Measurements from ENCODE around the gene AFTPH. TPM values are rescaled to one million over a fixed set of nuclear protein-coding genes. Genes with fewer than 3 reads are reported as not detected.

Gene AFTPH
- total RNA-seq, 6 experiments from 2014 or later = 14.9 to 24.4 (median 19.8) TPM

- ATAC-seq (no peak), DNase-seq (no peak)
- TF ChIP-seq CTCF (IDR thresholded peaks at IDR 0.05) = no peak
- no peak for TF ChIP-seq POLR2A (IDR thresholded peaks at IDR 0.05)
- intact Hi-C loops (cut with DNase I) = no loop called here
- Histone ChIP-seq H3K36me3 (peaks cover 0 to 4% (median 0%) of the 10 kb centered on the region in 4 donors), H3K27ac (no peak overlapping the region), H3K4me1 (no peaks in the 10 kb centered on the region), H3K27me3 (no peaks in the 10 kb centered on the region), H3K4me3 (no peak overlapping the region), H3K9me3 (no peaks in the 10 kb centered on the region)
Measured at GRCh38 chr2:64554117-64554516, 30.0 kb downstream of the AFTPH start.

DNA sequence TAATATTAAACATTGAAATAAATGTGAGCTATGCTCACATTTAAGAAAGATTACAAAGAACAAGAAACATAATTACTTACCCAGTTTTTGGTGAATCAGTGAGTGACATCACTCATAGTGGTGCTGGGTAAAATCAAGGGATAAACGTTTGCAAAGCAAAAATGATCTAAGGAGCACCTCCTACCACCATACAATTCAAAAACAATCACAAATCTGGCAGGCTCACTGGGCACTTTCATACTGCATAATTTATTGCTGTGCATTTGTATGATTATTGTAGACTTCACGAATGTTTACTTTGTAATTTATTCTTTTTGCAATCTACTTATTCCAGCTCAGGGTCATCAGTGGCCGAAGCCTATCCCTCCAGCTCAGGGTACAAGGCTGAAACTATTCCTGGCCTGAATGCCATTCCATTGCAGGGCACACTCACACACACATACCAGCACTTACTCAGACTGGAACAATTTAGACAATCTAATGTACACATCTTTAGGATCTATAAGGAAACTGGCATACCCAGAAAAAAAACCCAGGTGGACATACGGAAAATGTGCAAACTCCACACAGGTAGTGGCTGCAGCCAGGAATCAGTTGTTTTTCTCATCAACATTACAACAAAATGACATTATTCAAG, 34.4 kb downstream of the AFTPH start:
- DNase-seq (no peak), ATAC-seq (no peak)
- H3K4me1 ChIP-seq = peaks cover 0 to 4% (median 0%) of the 10 kb centered on the region in 4 donors
- H3K9me3 ChIP-seq = no peaks in the 10 kb centered on the region
- H3K27me3 ChIP-seq = no peaks in the 10 kb centered on the region
- intact Hi-C loops (cut with DNase I) = no loop called here
- no peak overlapping the region for H3K4me3 ChIP-seq
- TF ChIP-seq POLR2A (IDR thresholded peaks at IDR 0.05) = no peak
- no peak for TF ChIP-seq CTCF (IDR thresholded peaks at IDR 0.05)
- no peak overlapping the region for H3K27ac ChIP-seq
- 86% methylated on average over 4 of the region's 4 CpGs for WGBS (ENCODE audit: insufficient coverage, low coverage, low lambda C conversion rate, missing lambda C conversion rate)
- no peaks in the 10 kb centered on the region for H3K36me3 ChIP-seq

GRCh38 chr2:64562148-64562784, 38.1 kb downstream of the AFTPH start:
- no peak overlapping the region for H3K4me3 ChIP-seq
- intact Hi-C loops (cut with DNase I) = no loop called here
- H3K4me1 ChIP-seq = peaks cover 0 to 4% (median 0%) of the 10 kb centered on the region in 4 donors
- H3K36me3 ChIP-seq = no peaks in the 10 kb centered on the region
- TF ChIP-seq CTCF (IDR thresholded peaks at IDR 0.05) (peak; percentile 41 to 50 (median 44)), POLR2A (IDR thresholded peaks at IDR 0.05) (no peak)
- no peak overlapping the region for H3K27ac ChIP-seq
- DNase-seq (no peak), ATAC-seq (peak; percentile 58 to 76 (median 63))
- WGBS (ENCODE audit: insufficient coverage, low coverage, low lambda C conversion rate, missing lambda C conversion rate) = 69% methylated on average over 2 of the region's 2 CpGs
- H3K27me3 ChIP-seq = no peaks in the 10 kb centered on the region
- H3K9me3 ChIP-seq = no peaks in the 10 kb centered on the region

GRCh38 chr2:64563436-64563938, 39.4 kb downstream of the AFTPH start:
- no peaks in the 10 kb centered on the region for H3K36me3 ChIP-seq
- H3K9me3 ChIP-seq = no peaks in the 10 kb centered on the region
- peaks cover 0 to 4% (median 0%) of the 10 kb centered on the region in 4 donors for H3K4me1 ChIP-seq
- no peak for ATAC-seq
- 71% methylated on average over 6 of the region's 6 CpGs for WGBS (ENCODE audit: insufficient coverage, low coverage, low lambda C conversion rate, missing lambda C conversion rate)
- intact Hi-C loops (cut with DNase I) = no loop called here
- H3K27me3 ChIP-seq = no peaks in the 10 kb centered on the region
- no peak for DNase-seq
- no peak for TF ChIP-seq POLR2A (IDR thresholded peaks at IDR 0.05)
- TF ChIP-seq CTCF (IDR thresholded peaks at IDR 0.05) = no peak
- no peak overlapping the region for H3K27ac ChIP-seq
- H3K4me3 ChIP-seq = no peak overlapping the region

Data from right lobe of liver (tissue), 6 donors.